HG03342 (cell line): ENCODE results near the gene EEF1AKMT4.
A peak's percentile ranks its signal among the peaks of the same experiment; 100 is the strongest.

ENCODE experiments used
- ATAC-seq: cut with Tn5 transposase; IDR thresholded peaks from one replicate; pipeline ENCODE4 v1.9.1; 2021; ENCODE audit warnings: mild to moderate bottlenecking, moderate library complexity; ENCODE audit not compliant: unreplicated experiment

EEF1AKMT4 gene

GRCh38 chr3:184235381-184236032, 14.0 kb upstream of the EEF1AKMT4 start:
- ATAC-seq: no peak

GRCh38 chr3:184236033-184236410, 13.4 kb upstream of the EEF1AKMT4 start:
- ATAC-seq: no peak

- no peak for ATAC-seq
These were observed 12.8 kb upstream of the EEF1AKMT4 start for GRCh38 chr3:184236636-184237035.

- ATAC-seq: no peak
These were observed 12.3 kb upstream of the EEF1AKMT4 start for GRCh38 chr3:184237211-184237610.

- ATAC-seq: no peak
These were observed 11.7 kb upstream of the EEF1AKMT4 start for GRCh38 chr3:184237807-184238206.

- ATAC-seq: no peak
These were observed 11.1 kb upstream of the EEF1AKMT4 start for GRCh38 chr3:184238246-184238818.

GRCh38 chr3:184239221-184239620, 10.3 kb upstream of the EEF1AKMT4 start:
- ATAC-seq: no peak

GRCh38 chr3:184239708-184240107, 9.8 kb upstream of the EEF1AKMT4 start:
- ATAC-seq: no peak

GRCh38 chr3:184240384-184241140, 8.9 kb upstream of the EEF1AKMT4 start:
- ATAC-seq: no peak

- no peak for ATAC-seq
These were observed 8.4 kb upstream of the EEF1AKMT4 start for GRCh38 chr3:184241141-184241446.

- ATAC-seq: no peak
These were observed 7.8 kb upstream of the EEF1AKMT4 start for GRCh38 chr3:184241447-184242296.

- ATAC-seq: no peak
These were observed 7.2 kb upstream of the EEF1AKMT4 start for GRCh38 chr3:184242297-184242685.

- ATAC-seq: peak; percentile 48
These were observed 739 bp upstream of the EEF1AKMT4 start, which contains the start of gene ALG3 for GRCh38 chr3:184248454-184249411. Gene ALG3, minus strand, starts transcription at chr3:184248962. Its CDS starts 22 bp downstream, at chr3:184248940.

- ATAC-seq: peak; percentile 63
These were observed 826 bp downstream of the EEF1AKMT4 start for GRCh38 chr3:184250167-184250828.

GRCh38 chr3:184255291-184256039, 6.0 kb downstream of the EEF1AKMT4 start:
- ATAC-seq: no peak

- no peak for ATAC-seq
These were observed 7.8 kb downstream of the EEF1AKMT4 start for GRCh38 chr3:184257083-184257915.

- no peak for ATAC-seq
These were observed 9.5 kb downstream of the EEF1AKMT4 start for GRCh38 chr3:184258926-184259325.

- ATAC-seq: no peak
These were observed 10.0 kb downstream of the EEF1AKMT4 start for GRCh38 chr3:184259396-184259877.
